ENCODE data around the gene GPHN.

- TF ChIP-seq POLR2A (IDR thresholded peaks at IDR 0.05; ENCODE audit: low read depth, low read length) (no peak), POLR2AphosphoS5 (IDR thresholded peaks at IDR 0.05; ENCODE audit: low read depth, low read length) (no peak)
Measured at GRCh38 chr14:66652525-66653106, 144.7 kb downstream of the GPHN start.
